GM20431 (cell line): ENCODE data around the gene ASIC4.

Experiments used
- in situ Hi-C: fragments of 300-500 bp; cut with MseI, MboI; formaldehyde crosslinking; loops from one replicate; pipeline ENCODE4 v1.15.0; 2020; ENCODE audit warnings: low sequenced_read_pairs; ENCODE audit not compliant: unreplicated experiment

ASIC4 gene

DNA sequence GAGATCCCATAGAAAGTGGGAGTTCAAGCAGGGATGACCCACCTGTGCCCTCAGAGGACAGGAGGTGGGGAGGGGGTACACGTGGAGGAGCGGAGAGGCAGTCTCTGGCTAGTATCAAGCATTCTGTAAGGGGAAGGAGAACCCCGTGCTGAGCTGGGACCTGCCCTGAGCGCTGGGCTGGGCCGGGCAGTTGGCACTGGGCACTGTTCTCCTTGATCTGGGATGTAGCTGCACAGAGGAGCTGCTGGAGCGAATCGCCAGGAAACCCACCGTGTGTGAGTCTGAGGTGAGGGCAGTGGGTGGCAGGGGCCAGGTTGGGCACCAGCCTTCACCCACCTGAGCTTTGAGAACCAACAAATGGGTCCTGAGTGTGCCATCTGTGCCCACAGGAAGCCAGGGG, 35.4 kb upstream of the ASIC4 start:
- in situ Hi-C loops = no loop called here

DNA sequence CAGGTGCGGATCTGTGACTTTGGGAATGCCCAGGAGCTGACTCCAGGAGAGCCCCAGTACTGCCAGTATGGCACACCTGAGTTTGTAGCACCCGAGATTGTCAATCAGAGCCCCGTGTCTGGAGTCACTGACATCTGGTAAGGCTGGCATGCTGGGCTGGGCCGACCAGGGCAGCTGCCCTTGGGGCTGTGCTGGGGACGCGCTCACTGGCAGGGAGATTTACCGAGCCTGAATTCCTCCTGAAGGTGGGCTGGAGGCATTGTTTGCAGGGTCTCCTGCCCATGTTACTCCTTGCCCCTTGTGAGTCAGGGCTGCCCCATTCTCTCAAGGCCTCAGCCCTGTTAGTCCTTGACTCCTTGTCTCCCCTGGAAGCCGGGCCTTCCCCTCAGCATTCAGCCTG, 34.3 kb upstream of the ASIC4 start:
- in situ Hi-C loops = no loop called here

DNA sequence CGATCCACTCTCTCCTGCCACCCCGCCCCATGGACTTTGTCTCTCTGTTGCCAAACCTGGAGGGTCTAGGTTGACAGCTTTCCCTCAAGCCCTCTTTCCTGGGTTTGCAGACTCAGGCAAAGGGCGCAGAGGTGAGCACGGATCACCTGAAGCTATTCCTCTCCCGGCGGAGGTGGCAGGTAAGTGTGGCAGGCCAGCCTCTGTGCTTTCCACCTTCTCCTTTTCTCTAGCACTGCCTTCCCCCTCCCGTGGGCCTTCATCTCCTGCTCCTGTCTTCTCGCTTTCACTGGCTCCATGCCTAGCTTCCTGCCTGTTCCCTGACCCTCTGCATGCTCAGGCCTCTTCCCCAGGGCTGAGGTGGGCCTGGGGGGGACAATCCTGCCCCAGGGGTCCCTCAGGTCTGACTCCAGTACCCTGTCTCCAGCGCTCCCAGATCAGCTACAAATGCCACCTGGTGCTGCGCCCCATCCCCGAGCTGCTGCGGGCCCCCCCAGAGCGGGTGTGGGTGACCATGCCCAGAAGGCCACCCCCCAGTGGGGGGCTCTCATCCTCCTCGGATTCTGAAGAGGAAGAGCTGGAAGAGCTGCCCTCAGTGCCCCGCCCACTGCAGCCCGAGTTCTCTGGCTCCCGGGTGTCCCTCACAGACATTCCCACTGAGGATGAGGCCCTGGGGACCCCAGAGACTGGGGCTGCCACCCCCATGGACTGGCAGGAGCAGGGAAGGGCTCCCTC, 31.4 kb upstream of the ASIC4 start:
- in situ Hi-C loops = no loop called here

DNA sequence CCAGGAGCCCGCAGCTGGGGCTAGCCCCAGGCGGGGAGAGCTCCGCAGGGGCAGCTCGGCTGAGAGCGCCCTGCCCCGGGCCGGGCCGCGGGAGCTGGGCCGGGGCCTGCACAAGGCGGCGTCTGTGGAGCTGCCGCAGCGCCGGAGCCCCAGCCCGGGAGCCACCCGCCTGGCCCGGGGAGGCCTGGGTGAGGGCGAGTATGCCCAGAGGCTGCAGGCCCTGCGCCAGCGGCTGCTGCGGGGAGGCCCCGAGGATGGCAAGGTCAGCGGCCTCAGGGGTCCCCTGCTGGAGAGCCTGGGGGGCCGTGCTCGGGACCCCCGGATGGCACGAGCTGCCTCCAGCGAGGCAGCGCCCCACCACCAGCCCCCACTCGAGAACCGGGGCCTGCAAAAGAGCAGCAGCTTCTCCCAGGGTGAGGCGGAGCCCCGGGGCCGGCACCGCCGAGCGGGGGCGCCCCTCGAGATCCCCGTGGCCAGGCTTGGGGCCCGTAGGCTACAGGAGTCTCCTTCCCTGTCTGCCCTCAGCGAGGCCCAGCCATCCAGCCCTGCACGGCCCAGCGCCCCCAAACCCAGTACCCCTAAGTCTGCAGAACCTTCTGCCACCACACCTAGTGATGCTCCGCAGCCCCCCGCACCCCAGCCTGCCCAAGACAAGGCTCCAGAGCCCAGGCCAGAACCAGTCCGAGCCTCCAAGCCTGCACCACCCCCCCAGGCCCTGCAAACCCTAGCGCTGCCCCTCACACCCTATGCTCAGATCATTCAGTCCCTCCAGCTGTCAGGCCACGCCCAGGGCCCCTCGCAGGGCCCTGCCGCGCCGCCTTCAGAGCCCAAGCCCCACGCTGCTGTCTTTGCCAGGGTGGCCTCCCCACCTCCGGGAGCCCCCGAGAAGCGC, 30.6 kb upstream of the ASIC4 start:
- in situ Hi-C loops = no loop called here

DNA sequence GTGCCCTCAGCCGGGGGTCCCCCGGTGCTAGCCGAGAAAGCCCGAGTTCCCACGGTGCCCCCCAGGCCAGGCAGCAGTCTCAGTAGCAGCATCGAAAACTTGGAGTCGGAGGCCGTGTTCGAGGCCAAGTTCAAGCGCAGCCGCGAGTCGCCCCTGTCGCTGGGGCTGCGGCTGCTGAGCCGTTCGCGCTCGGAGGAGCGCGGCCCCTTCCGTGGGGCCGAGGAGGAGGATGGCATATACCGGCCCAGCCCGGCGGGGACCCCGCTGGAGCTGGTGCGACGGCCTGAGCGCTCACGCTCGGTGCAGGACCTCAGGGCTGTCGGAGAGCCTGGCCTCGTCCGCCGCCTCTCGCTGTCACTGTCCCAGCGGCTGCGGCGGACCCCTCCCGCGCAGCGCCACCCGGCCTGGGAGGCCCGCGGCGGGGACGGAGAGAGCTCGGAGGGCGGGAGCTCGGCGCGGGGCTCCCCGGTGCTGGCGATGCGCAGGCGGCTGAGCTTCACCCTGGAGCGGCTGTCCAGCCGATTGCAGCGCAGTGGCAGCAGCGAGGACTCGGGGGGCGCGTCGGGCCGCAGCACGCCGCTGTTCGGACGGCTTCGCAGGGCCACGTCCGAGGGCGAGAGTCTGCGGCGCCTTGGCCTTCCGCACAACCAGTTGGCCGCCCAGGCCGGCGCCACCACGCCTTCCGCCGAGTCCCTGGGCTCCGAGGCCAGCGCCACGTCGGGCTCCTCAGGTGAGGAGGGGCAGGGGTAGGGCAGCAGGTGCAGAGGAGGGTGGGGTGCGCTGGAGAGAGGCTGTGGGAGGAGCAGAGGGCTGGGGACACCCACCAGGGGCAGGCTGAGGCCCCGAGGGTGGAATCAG, 29.7 kb upstream of the ASIC4 start:
- in situ Hi-C loops = no loop called here

DNA sequence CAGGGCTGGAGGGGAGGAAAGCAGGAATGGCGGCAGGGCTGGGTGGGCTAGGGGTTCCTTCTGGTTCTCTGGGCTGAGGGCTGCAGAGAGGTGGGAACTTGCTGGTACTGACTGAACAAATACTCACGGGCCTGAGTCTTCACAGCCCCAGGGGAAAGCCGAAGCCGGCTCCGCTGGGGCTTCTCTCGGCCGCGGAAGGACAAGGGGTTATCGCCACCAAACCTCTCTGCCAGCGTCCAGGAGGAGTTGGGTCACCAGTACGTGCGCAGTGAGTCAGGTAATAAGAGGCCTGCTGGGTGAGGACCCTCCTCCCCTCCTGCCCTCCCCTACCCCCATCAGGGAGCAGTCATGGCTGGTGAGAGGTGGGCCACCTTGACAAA, 29.1 kb upstream of the ASIC4 start:
- in situ Hi-C loops = no loop called here

DNA sequence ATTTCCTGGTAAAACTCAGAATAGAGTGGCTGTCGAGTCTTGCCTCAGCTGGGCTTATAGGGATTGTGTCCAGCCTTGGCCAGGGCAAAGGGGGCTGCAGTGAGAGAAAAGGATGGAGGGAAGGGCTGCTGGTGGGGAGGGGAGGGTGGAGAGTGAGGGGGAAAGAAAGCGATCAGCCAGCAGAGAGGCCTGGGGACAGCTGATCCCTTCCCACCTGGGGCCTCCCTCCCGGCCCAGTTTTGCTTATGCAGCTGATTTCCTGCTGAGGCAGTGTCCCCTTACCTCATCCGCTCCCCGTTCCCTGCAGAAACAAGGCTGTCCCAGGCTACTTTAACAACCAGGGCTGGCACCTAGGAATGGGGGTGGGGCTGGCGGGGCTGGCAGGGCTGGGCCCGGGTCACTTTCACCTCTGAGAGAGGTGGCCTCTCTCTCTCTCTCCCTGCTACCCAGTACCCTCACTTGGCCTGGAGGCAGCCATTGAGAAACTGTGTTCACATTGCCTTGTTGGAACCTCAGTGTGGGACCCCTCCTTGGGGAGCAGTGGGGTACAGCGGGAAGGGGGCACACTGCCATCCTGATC, 27.8 kb upstream of the ASIC4 start:
- in situ Hi-C loops = no loop called here

DNA sequence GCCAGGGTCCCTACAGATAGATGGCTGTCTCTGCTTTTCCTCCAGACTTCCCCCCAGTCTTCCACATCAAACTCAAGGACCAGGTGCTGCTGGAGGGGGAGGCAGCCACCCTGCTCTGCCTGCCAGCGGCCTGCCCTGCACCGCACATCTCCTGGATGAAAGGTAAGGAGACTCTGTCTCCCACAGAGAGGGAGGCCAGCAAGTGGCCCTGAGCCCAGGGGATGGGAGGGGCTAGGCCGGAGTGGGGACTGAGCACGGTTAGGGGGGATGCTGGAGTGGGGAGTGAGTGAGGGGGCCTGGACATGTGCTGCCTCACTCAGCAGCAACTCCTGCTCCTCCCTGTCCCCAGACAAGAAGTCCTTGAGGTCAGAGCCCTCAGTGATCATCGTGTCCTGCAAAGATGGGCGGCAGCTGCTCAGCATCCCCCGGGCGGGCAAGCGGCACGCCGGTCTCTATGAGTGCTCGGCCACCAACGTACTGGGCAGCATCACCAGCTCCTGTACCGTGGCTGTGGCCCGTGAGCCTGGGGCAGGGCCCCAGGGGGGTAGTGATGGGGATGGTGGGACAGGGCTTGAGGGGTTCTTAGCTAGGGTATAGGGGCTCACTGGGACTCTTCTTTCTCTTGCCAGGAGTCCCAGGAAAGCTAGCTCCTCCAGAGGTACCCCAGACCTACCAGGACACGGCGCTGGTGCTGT, 26.0 kb upstream of the ASIC4 start:
- in situ Hi-C loops = no loop called here

DNA sequence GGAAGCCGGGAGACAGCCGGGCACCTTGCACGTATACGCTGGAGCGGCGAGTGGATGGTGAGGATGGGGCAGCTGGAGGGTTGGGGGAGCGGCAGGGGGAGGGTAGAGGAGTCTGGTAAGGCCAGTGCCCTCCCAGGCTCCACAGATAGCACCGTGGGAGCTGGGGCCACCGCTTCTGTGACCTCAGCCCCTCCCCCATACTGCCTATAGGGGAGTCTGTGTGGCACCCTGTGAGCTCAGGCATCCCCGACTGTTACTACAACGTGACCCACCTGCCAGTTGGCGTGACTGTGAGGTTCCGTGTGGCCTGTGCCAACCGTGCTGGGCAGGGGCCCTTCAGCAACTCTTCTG, 25.5 kb upstream of the ASIC4 start:
- in situ Hi-C loops = no loop called here

DNA sequence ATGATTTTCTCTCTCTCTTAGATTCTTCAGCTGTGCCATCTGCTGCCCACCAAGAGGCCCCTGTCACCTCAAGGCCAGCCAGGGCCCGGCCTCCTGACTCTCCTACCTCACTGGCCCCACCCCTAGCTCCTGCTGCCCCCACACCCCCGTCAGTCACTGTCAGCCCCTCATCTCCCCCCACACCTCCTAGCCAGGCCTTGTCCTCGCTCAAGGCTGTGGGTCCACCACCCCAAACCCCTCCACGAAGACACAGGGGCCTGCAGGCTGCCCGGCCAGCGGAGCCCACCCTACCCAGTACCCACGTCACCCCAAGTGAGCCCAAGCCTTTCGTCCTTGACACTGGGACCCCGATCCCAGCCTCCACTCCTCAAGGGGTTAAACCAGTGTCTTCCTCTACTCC, 25.0 kb upstream of the ASIC4 start:
- in situ Hi-C loops = no loop called here

DNA sequence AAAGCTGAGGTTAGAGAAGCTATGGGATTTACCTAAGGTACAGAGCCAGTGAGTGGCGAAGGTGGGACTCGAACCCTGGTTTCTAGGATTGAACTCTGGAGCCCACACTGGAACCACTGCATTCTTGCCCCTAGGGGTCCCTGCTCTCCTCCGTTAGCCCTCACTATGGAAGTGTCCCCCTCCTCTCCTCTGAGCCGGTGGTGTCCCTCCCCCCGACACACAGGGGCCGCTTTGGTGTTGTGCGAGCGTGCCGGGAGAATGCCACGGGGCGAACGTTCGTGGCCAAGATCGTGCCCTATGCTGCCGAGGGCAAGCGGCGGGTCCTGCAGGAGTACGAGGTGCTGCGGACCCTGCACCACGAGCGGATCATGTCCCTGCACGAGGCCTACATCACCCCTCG, 24.1 kb upstream of the ASIC4 start:
- in situ Hi-C loops = no loop called here

DNA sequence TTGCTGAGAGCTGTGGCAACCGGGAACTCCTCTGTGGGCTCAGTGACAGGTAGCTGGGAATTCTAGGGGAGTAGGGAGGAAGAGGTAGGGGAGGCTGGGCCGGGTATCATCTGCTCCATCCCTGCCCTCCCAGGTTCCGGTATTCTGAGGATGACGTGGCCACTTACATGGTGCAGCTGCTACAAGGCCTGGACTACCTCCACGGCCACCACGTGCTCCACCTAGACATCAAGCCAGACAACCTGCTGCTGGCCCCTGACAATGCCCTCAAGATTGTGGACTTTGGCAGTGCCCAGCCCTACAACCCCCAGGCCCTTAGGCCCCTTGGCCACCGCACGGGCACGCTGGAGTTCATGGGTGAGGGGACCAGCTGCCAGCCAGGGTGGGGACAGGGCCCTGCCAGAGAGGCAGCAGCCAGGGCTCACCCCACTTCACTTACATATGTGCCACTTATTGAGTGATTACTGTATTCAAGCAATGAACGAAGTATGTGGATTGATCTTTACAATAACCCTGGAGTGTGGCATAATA, 23.6 kb upstream of the ASIC4 start:
- in situ Hi-C loops = no loop called here

DNA sequence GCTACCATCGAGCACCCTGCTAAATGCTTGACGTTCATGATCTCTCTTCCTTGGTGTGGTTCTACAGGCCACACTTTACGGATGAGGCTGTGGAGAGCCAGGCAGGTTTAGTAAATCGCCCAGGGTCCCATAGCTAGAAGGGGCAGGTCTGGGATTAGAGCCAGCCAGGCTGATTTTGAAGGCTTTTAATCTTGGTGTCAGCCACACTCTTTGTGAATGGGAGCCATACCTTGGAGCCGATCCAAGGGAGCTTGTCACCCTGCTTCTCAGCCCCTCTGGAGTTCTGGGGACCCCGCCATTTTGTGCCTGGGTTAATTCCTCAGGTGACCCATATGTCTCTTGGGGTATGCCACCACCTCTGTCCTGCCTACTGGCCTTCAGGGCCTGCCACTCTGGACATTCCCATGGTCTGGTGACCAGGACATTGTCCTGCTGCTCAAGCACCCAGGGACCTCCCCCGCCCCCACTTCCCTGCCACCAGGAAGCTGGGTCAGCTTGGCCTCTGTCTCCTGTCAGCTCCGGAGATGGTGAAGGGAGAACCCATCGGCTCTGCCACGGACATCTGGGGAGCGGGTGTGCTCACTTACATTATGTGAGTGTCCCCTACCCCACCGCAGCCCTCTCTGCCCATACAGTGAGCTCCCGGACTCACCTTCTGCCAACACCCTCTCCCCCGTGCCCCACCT, 22.9 kb upstream of the ASIC4 start:
- in situ Hi-C loops = no loop called here

DNA sequence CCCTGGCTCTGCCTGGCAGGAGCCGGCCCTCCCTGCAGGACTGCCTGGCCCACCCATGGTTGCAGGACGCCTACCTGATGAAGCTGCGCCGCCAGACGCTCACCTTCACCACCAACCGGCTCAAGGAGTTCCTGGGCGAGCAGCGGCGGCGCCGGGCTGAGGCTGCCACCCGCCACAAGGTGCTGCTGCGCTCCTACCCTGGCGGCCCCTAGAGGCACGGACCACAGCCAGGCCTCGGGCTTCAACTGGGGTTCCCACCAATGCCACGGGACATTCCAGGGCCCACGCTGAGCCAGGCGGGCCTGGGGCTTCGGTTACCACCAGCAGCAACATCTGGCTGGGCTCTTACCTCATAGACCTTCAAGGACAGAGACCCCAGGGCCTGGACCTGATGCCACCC, 21.7 kb upstream of the ASIC4 start:
- in situ Hi-C loops = no loop called here

DNA sequence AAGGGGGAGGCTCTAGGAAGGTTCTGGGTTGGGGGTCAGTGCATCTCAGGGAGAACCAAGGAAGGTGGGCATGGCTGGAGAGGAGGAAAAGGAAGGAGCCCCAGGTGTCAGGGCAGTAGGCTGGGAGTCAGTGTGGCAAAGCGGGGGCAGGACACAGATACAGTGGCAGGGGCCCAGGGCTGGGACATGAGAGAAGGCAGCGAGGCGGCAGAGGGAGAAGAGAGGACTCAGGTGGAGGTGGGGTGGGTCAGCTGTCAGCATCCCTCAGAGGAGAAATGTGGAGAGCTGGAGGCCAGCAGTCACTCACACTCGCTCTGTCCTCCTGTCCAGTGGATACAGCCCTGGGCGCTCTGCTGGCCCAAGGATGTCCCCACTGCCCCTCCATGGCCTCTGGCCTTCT, 21.2 kb upstream of the ASIC4 start:
- in situ Hi-C loops = no loop called here

DNA sequence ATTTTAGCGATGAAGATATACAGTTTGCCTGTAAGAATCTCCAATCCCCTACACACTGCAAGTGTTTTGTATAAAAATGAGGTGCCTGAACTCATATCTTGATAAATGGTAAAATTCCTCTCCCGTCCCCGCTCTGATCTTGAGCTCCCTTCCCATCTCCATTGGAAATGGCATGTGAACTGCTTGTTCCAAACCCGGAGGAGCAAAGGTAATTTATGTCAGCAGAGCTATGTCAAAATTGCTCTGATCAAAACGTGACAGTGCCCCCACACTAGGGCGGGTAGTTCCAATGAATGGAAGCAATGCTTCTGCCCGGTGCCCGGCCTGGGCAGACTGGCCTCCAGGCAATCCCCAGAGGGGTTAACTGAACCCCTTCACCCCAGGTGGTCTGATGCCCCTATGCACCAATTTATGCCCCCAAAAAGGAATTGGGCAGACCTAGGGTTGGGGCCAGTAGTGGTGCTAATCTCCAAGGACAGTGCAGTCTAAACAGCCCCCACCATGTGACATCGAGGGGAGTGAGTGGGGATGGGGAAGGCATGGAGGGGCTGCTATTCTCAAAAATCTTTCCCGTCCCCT, 19.2 kb upstream of the ASIC4 start:
- in situ Hi-C loops = no loop called here

DNA sequence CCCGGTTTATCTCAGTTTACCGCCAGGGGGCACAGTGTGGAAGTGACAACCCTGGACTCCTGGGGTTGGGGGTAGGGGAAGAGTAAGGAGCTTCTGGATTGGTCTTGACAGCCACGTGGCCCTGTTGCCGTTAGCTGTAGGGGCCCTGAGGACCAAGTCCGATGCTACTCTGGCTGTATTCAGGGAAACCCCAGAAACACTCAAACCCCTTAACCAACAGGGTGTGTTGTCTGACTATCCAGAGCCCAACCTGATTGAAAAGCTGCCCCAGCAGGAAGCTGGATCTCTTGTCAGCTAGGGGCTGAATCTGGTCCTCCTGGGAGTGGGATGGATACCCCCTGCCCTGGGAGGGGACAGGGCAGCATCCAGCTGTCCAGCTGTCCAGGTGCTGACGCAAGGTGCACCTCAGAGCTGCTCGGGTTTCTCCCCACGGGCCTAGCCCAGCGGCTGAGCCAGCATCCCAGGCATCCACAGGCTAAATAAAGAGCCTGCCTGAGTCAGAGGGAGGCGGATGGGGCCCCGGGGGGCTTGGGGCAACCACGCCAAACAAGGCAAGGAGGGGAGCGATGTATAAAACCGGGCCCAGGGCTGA, 18.7 kb upstream of the ASIC4 start:
- in situ Hi-C loops = no loop called here

DNA sequence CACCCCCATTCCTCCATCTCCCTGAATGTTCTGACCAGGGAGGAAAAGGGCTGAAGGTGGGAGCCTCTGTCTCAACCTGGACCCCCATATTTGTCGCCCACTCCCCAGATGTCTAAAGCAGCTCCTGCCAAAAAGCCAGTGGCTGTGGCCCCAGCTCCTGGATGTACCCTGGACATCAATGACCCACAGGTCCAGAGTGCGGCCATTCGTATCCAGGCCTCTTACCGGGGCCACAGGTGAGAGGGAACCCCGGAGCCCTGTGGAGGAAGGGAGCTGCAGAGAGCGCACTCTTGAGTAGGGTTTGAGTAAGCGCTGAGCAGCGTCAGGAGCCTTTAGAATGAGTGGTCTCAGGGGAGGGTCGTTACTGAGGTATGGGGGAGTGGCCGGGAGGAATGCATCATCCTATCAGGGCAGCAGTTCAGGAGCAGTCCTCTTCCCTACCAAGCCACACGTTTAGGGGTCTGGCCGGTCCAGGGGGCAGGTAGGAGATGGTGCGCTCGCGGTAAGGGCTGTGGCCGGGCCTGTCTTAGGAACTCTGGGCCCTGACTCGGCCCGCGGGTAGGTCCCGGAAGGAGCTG, 17.9 kb upstream of the ASIC4 start:
- in situ Hi-C loops = no loop called here
